Subcutaneous abdominal adipose tissue (tissue), 5 donors: Measurements from ENCODE around the gene KCNJ14.

Experiments used
- H3K27ac ChIP-seq: one replicate; pipeline ENCODE4 v1.7.0; 2013; ENCODE audit warnings: low read depth, mild to moderate bottlenecking, inconsistent platforms, low read length, moderate library complexity
- H3K27me3 ChIP-seq, 5 donors: one replicate each; pipeline ENCODE4 v1.7.0; 2013; ENCODE audit warnings: low read length in 5 of 5, inconsistent platforms in 1 of 5; ENCODE audit not compliant: control insufficient read depth in 5 of 5, insufficient read depth in 4 of 5
- H3K36me3 ChIP-seq, 5 donors: one replicate each; pipeline ENCODE4 v1.7.0; 2013; ENCODE audit warnings: low read length in 5 of 5; ENCODE audit not compliant: control insufficient read depth in 5 of 5, insufficient read depth in 5 of 5
- H3K4me1 ChIP-seq, 5 donors: one replicate each; pipeline ENCODE4 v1.7.0; 2013; ENCODE audit warnings: low read length in 5 of 5, mild to moderate bottlenecking in 3 of 5, moderate library complexity in 1 of 5; ENCODE audit not compliant: control insufficient read depth in 5 of 5, insufficient read depth in 5 of 5
- H3K4me3 ChIP-seq, 5 donors: one replicate each; pipeline ENCODE4 v1.7.0; 2013; ENCODE audit warnings: low read length in 5 of 5, low read depth in 1 of 5
- H3K9ac ChIP-seq, 5 donors: one replicate each; pipeline ENCODE4 v1.7.0; 2013; ENCODE audit warnings: low read length in 5 of 5, mild to moderate bottlenecking in 4 of 5, moderate library complexity in 3 of 5
- H3K9me3 ChIP-seq, 5 donors: one replicate each; pipeline ENCODE4 v1.7.0; 2013; ENCODE audit warnings: low read length in 5 of 5; ENCODE audit not compliant: control insufficient read depth in 5 of 5
- donor health status: healthy.
- donor health status: healthy.
- donor health status: healthy.
- donor health status: healthy.
- donor health status: healthy.

KCNJ14 gene

DNA sequence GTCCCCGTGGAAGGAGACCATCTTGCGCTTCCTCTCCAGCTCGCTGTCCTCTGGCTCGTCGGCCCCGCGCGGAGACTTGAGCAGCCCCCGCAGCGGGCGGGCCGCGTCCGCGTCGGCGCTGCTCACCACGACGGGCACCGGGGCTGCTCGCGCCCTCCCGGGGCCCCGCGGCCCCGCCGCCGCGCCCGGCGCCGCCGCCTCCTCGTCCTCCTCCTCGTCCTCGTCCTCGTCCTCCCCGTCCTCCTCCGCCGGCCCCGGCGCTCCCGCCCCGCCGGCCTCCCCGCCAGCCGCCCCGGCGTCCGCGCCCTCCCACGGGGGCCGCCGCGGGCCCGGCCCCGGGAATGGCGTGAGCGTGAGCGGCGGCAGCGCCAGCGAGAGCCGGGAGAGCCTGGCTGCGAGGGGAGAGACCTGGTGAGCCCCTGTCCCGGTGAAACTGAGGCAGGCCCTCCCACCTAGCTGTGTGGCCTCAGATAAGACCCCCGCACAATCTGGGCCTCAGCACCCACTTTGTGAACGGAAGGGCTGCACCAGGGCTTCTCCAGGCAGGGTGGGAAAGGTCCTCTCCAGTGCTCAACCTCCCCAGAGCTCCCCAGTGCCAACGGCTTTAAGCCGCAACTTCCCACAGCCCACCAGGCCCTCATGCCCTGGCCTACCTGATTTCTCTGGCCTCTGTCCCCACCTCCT, 38.5 kb downstream of the KCNJ14 start:
- Histone ChIP-seq H3K9ac (peak overlapping the region in 4 of 5 donors; percentile 52 to 82 (median 80)), H3K27me3 (peaks cover 0 to 14% (median 8%) of the 10 kb centered on the region in 5 donors)

GRCh38 chr19:48495396-48495795, 40.0 kb downstream of the KCNJ14 start:
- Histone ChIP-seq H3K4me1 (peaks cover 0 to 52% (median 32%) of the 10 kb centered on the region in 5 donors), H3K9me3 (no peaks in the 10 kb centered on the region)

More for the DNA sequence above, 38.5 kb downstream of the KCNJ14 start:
- no peaks in the 10 kb centered on the region for H3K9me3 ChIP-seq
- no peaks in the 10 kb centered on the region for H3K36me3 ChIP-seq
- peak overlapping the region; percentile 57 to 79 (median 67) for H3K4me3 ChIP-seq
- H3K4me1 ChIP-seq = peaks cover 0 to 51% (median 36%) of the 10 kb centered on the region in 5 donors
- no peak overlapping the region for H3K27ac ChIP-seq

GRCh38 chr19:48496959-48497727, 41.8 kb downstream of the KCNJ14 start:
- Histone ChIP-seq H3K9me3 (no peaks in the 10 kb centered on the region), H3K4me1 (peaks cover 0 to 46% (median 29%) of the 10 kb centered on the region in 5 donors), H3K36me3 (no peaks in the 10 kb centered on the region), H3K27ac (no peak overlapping the region), H3K4me3 (no peak overlapping the region), H3K9ac (no peak overlapping the region), H3K27me3 (peaks cover 6 to 32% (median 23%) of the 10 kb centered on the region in 5 donors)

More at GRCh38 chr19:48495396-48495795, 40.0 kb downstream of the KCNJ14 start:
- Histone ChIP-seq H3K9ac (no peak overlapping the region), H3K27ac (no peak overlapping the region), H3K36me3 (no peaks in the 10 kb centered on the region), H3K27me3 (peaks cover 2 to 21% (median 13%) of the 10 kb centered on the region in 5 donors), H3K4me3 (no peak overlapping the region)

DNA sequence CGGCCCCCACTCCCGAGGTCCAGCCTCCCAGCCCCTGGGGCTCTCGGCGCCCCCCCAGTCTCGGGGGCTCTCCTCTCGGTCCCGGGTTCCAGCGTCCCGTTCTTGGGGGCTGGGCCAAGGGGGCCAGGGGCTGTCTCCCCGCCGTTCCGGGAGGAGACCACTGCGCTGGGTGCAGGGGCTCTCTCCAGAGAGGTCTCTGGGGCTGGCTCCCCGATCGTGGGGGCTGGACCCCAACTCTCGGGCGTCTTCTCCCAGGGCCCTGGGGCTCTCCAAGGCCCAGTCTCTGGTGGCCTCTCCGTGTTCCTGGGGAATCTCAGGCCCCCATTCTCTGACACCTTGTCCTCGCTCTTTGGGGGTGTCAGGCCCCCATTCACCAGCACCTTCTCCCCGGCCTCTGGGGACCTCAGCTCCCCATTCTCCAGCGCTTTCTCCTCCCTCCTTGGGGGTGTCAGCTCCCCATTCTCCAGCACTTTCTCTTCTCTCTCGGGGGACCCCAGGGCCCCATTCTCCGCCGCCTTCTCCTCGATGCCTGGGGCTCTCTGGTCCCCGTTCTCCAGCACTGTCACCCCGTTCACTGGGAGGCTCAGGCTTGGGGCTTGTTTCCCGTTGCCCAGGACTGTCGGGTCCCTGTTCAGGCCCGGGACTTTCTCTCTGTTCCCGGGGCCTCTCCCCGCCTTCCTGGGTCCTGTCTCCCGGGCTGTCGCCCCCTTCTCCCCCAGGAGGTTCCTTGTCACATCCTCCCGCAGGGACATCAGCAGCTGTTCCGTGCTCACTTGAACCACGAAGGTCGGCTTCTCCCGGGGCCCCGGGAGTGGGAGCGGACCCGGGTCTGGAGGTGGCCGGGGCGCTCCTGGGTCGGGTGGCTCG, 42.6 kb downstream of the KCNJ14 start:
- no peaks in the 10 kb centered on the region for H3K9me3 ChIP-seq
- no peak overlapping the region for H3K27ac ChIP-seq
- peaks cover 6 to 38% (median 30%) of the 10 kb centered on the region in 5 donors for H3K27me3 ChIP-seq
- H3K9ac ChIP-seq = peak overlapping the region in 1 of 5 donors; percentile 35
- peak overlapping the region in 1 of 5 donors; percentile 7 for H3K4me3 ChIP-seq
- H3K36me3 ChIP-seq = no peaks in the 10 kb centered on the region
- peaks cover 0 to 43% (median 26%) of the 10 kb centered on the region in 5 donors for H3K4me1 ChIP-seq

- peaks cover 6 to 38% (median 30%) of the 10 kb centered on the region in 5 donors for H3K27me3 ChIP-seq
- peaks cover 0 to 43% (median 26%) of the 10 kb centered on the region in 5 donors for H3K4me1 ChIP-seq
- no peak overlapping the region for H3K4me3 ChIP-seq
- no peak overlapping the region for H3K9ac ChIP-seq
- H3K27ac ChIP-seq = no peak overlapping the region
- no peaks in the 10 kb centered on the region for H3K9me3 ChIP-seq
- no peaks in the 10 kb centered on the region for H3K36me3 ChIP-seq
Observed at GRCh38 chr19:48498595-48499311, 43.4 kb downstream of the KCNJ14 start.

GRCh38 chr19:48499316-48500090, 44.1 kb downstream of the KCNJ14 start:
- Histone ChIP-seq H3K36me3 (no peaks in the 10 kb centered on the region), H3K27me3 (peaks cover 6 to 38% (median 30%) of the 10 kb centered on the region in 5 donors), H3K4me1 (peaks cover 0 to 36% (median 19%) of the 10 kb centered on the region in 5 donors), H3K9ac (no peak overlapping the region), H3K4me3 (no peak overlapping the region), H3K9me3 (no peaks in the 10 kb centered on the region), H3K27ac (no peak overlapping the region)

GRCh38 chr19:48500830-48501493, 45.6 kb downstream of the KCNJ14 start:
- Histone ChIP-seq H3K4me3 (no peak overlapping the region), H3K36me3 (no peaks in the 10 kb centered on the region)

DNA sequence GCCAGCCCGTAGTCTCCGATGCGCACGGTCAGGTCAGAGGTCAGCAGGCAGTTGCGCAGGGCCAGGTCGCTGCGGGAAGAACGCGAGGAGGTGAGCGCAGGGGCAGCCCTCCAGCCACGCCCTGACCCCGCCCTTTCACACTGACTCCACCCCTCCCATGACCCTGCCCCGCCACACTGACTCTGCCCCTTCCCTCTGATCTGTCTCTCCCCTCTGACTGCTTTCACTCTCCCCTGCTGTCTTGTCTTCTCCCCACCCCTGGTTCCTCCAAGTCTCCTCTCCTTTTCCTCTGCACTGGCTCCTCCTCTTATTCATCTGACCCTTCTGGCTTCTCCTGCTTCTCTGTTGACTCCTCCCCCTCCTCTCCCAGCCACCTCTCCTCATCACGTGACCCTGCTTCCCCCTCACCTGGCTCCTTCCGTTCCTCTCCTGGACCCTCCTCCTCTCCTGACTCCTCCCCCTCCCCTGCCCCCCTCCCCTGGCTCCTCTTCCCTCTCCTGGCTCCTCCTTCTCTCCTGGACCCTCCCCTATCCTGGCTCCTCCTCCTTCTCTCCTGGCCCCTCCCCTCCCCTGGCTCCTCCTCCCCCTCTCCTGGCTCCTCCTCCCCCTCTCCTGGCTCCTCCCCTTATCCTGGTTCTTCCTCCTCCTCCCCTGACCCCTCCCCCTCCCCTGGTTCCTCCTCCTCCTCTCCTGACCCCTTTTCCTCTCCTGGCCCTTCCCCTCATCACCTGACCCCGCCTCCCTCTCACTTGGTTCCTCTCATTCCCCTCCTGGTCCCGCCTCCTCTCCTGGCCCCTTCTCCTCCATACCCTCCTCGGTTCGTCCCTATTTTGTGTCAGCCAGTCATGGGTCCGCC, 46.3 kb downstream of the KCNJ14 start:
- H3K36me3 ChIP-seq = no peaks in the 10 kb centered on the region
- no peaks in the 10 kb centered on the region for H3K9me3 ChIP-seq
- no peak overlapping the region for H3K27ac ChIP-seq
- no peak overlapping the region for H3K9ac ChIP-seq
- no peak overlapping the region for H3K4me3 ChIP-seq
- peaks cover 6 to 38% (median 30%) of the 10 kb centered on the region in 5 donors for H3K27me3 ChIP-seq
- peaks cover 0 to 25% (median 13%) of the 10 kb centered on the region in 5 donors for H3K4me1 ChIP-seq

More at GRCh38 chr19:48500830-48501493, 45.6 kb downstream of the KCNJ14 start:
- Histone ChIP-seq H3K27ac (no peak overlapping the region), H3K4me1 (peaks cover 0 to 25% (median 13%) of the 10 kb centered on the region in 5 donors), H3K9ac (no peak overlapping the region), H3K27me3 (peaks cover 6 to 38% (median 30%) of the 10 kb centered on the region in 5 donors), H3K9me3 (no peaks in the 10 kb centered on the region)
